Gastrocnemius medialis (tissue), 4 donors: Measurements from ENCODE around the gene DPH5. TPM values are rescaled to one million over a fixed set of nuclear protein-coding genes. Genes with fewer than 3 reads are reported as not detected.
"Not testable (repeated sequence)": the region's sequence is repeated elsewhere in the genome, so short reads cannot be mapped to it uniquely, and the experiment has no call there.

Source experiments
- ATAC-seq, 2 donors: fragments of 150-250 bp; one replicate each; pipeline ENCODE4 v1.9.1; 2016
- DNase-seq, 2 donors: peaks; one replicate each; pipeline ENCODE4 v3.0.0-alpha.2; 2019
- H3K27ac ChIP-seq, 4 donors: fragments of 200-600 bp; sonication (generic); 1 replicate in 1 of 4; 2 replicates in 3 of 4; pipeline ENCODE4 v1.5.1; 2016 to 2018; ENCODE audit warnings: mild to moderate bottlenecking in 2 of 4, moderate library complexity in 1 of 4
- H3K27me3 ChIP-seq, 3 donors: fragments of 200-600 bp; sonication (generic) in 2 of 3; 1 replicate in 1 of 3; 2 replicates in 2 of 3; pipeline versions ENCODE4 v1.5.1 to v1.6.0; 2016 to 2019; ENCODE audit warnings: mild to moderate bottlenecking in 1 of 3, moderate library complexity in 1 of 3
- H3K36me3 ChIP-seq, 2 donors: fragments of 200-600 bp; sonication (generic) in 1 of 2; one replicate each; pipeline ENCODE4 v1.5.1; 2017 to 2018
- H3K4me1 ChIP-seq, 2 donors: fragments of 200-600 bp; sonication (generic) in 1 of 2; one replicate each; pipeline ENCODE4 v1.5.1; 2016 to 2017; ENCODE audit warnings: mild to moderate bottlenecking in 2 of 2
- H3K4me3 ChIP-seq, 4 donors: fragments of 200-600 bp; sonication (generic) in 3 of 4; 1 replicate in 1 of 4; 2 replicates in 3 of 4; pipeline ENCODE4 v1.5.1; 2016 to 2019; ENCODE audit warnings: mild to moderate bottlenecking in 2 of 4
- H3K9me3 ChIP-seq, 3 donors: fragments of 200-600 bp; sonication (generic) in 2 of 3; 1 replicate in 1 of 3; 2 replicates in 2 of 3; pipeline ENCODE4 v1.5.1; 2016 to 2019
- CTCF ChIP-seq, 5 experiments: fragments of 450-650 bp in 3 of 5; fragments of 200-600 bp in 2 of 5; sonication (generic) in 2 of 5; IDR thresholded peaks in 4 of 5; conservative IDR thresholded peaks in 1 of 5; 1 replicate in 4 of 5; 2 replicates in 1 of 5; pipeline ENCODE4 v1.5.1; 2016 to 2019; ENCODE audit warnings: antibody characterized with exemption in 5 of 5, mild to moderate bottlenecking in 3 of 5, moderate library complexity in 3 of 5
- POLR2A ChIP-seq, 2 donors: fragments of 450-650 bp; IDR thresholded peaks; one replicate each; pipeline ENCODE4 v1.6.1; 2017; ENCODE audit warnings: antibody characterized with exemption in 2 of 2, mild to moderate bottlenecking in 2 of 2, moderate library complexity in 2 of 2
- in situ Hi-C, 4 donors: fragments of 200-750 bp; cut with MboI; loops; one replicate each; pipeline versions ENCODE4 v1.15.0 to v1.8.0; 2017; ENCODE audit warnings: low sequenced_read_pairs in 4 of 4
- intact Hi-C: fragments of 100-400 bp; cut with DNase I; formaldehyde crosslinking; loops from one replicate; pipeline ENCODE4 v1.15.1; 2023; ENCODE audit warnings: low total_unique reads
- total RNA-seq, 4 donors: library from RNA; depleted of rRNA; stranded (reverse); fragments of >200 nt; gene quantifications; one replicate each; pipeline versions ENCODE4 v1.1.0 to v1.2.3, GENCODE V29; 2016

Gene DPH5
- total RNA-seq, 4 donors from 2014 or later, result 9.4 to 30.0 (median 22.2) TPM

DNA sequence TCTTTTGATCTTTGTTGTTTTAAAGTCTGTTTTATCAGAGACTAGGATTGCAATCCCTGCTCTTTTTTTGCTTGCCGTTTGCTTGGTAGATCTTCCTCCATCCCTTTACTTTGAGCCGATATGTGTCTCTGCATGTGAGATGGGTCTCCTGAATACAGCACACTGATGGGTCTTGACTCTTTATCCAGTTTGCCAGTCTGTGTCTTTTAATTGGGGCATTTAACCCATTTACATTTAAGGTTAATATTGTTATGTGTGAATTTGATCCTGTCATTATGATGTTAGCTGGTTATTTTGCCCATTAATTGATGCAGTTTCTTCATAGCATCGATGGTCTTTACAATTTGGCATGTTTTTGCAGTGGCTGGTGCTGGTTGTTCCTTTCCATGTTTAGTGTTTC lies 77.8 kb downstream of the DPH5 start:
- H3K4me3 ChIP-seq, intact Hi-C loops, H3K27me3 ChIP-seq, in situ Hi-C loops, H3K9me3 ChIP-seq, ATAC-seq, H3K4me1 ChIP-seq, H3K27ac ChIP-seq, DNase-seq: not testable (repeated sequence)
- peaks cover 0 to 16% of the 10 kb centered on the region in 2 donors for H3K36me3 ChIP-seq

DNA sequence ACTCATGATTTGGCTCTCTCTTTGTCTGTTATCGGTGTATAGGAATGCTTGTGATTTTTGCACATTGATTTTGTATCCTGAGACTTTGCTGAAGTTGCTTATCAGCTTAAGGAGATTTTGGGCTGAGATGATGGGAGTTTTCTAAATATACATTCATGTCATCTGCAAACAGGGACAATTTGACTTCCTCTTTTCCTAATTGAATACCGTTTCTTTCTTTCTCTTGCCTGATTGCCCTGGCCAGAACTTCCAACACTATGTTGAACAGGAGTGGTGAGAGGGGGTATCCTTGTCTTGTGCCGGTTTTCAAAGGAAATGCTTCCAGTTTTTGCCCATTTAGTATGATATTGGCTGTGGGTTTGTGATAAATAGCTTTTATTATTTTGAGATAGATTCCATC lies 79.5 kb downstream of the DPH5 start:
- H3K4me3 ChIP-seq, H3K27ac ChIP-seq, ATAC-seq, H3K27me3 ChIP-seq, DNase-seq, H3K36me3 ChIP-seq, intact Hi-C loops, H3K9me3 ChIP-seq, in situ Hi-C loops, H3K4me1 ChIP-seq: not testable (repeated sequence)

GRCh38 chr1:100943533-100943932 lies 82.1 kb downstream of the DPH5 start:
- Histone ChIP-seq H3K27me3 (no peaks in the 10 kb centered on the region), H3K9me3 (no peaks in the 10 kb centered on the region), H3K36me3 (no peaks in the 10 kb centered on the region), H3K4me1 (no peaks in the 10 kb centered on the region), H3K27ac (no peak overlapping the region), H3K4me3 (no peak overlapping the region)
- TF ChIP-seq POLR2A (IDR thresholded peaks at IDR 0.05), result no peak
- no peak for TF ChIP-seq CTCF (IDR thresholded peaks at IDR 0.05 in 4 of 5, conservative IDR thresholded peaks at IDR 0.05 in 1 of 5)
- in situ Hi-C loops, result no loop called here
- ATAC-seq (no peak), DNase-seq (no peak)
- intact Hi-C loops, result no loop called here

- Histone ChIP-seq H3K36me3 (peaks cover 0 to 8% of the 10 kb centered on the region in 2 donors), H3K27ac (no peak overlapping the region), H3K4me1 (no peaks in the 10 kb centered on the region), H3K9me3 (no peaks in the 10 kb centered on the region), H3K27me3 (no peaks in the 10 kb centered on the region), H3K4me3 (no peak overlapping the region)
- TF ChIP-seq CTCF (IDR thresholded peaks at IDR 0.05 in 4 of 5, conservative IDR thresholded peaks at IDR 0.05 in 1 of 5) (no peak), POLR2A (IDR thresholded peaks at IDR 0.05) (no peak)
- DNase-seq (no peak), ATAC-seq (no peak)
- in situ Hi-C loops (no loop called here), intact Hi-C loops (no loop called here)
Observed at GRCh38 chr1:100942304-100943046, 83.1 kb downstream of the DPH5 start.

DNA sequence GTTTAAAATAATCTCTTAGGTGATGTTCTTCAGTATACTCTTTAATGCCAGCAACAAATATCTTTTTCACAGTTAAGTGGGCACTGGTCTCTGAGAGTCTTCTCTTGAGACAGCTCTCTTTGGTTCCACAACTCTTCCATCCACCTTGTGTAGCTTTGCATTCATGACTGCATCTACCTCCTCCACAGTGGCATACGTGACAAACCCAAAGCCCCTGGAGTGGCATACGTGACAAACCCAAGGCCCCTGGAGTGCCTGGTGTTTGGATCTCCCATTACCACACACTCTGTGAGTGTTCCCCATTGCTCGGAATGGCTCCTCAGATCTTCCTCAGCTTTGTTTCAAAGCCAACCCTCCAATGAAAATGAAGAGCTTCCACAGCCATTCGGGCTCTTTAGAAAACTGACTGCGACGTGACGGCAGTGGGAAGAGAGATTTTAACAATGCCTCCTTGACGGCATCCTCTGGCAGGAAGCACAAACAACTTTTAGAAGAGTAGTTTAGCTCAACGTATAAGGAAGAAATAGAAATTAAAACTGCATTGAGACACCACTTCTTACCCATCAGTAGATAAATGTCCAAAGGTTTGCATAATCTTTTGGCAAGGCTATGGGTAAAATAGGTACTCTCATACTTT lies 83.9 kb downstream of the DPH5 start:
- no peaks in the 10 kb centered on the region for H3K4me1 ChIP-seq
- no peak for DNase-seq
- H3K27me3 ChIP-seq, result no peaks in the 10 kb centered on the region
- no peak for ATAC-seq
- intact Hi-C loops (no loop called here), in situ Hi-C loops (no loop called here)
- no peak overlapping the region for H3K27ac ChIP-seq
- H3K36me3 ChIP-seq, result peaks cover 0 to 12% of the 10 kb centered on the region in 2 donors
- H3K9me3 ChIP-seq, result no peaks in the 10 kb centered on the region
- no peak overlapping the region for H3K4me3 ChIP-seq
- TF ChIP-seq POLR2A (IDR thresholded peaks at IDR 0.05) (no peak), CTCF (IDR thresholded peaks at IDR 0.05 in 4 of 5, conservative IDR thresholded peaks at IDR 0.05 in 1 of 5) (no peak)
